Testis (tissue), 5 donors: ENCODE data around the gene SLN. TPM values are rescaled to one million over a fixed set of nuclear protein-coding genes. Genes with fewer than 3 reads are reported as not detected.
"Not testable (repeated sequence)": the region's sequence is repeated elsewhere in the genome, so short reads cannot be mapped to it uniquely, and the experiment has no call there.

Source experiments
- DNase-seq: peaks from one replicate; pipeline ENCODE4 v3.0.0-alpha.2; 2019
- H3K27ac ChIP-seq, 2 donors: fragments of 200-600 bp; sonication (generic); one replicate each; pipeline ENCODE4 v1.5.1; 2019
- H3K27me3 ChIP-seq: fragments of 200-600 bp; sonication (generic); one replicate; pipeline ENCODE4 v1.5.1; 2019
- H3K36me3 ChIP-seq: fragments of 200-600 bp; sonication (generic); one replicate; pipeline ENCODE4 v1.5.1; 2017; ENCODE audit warnings: low read depth; ENCODE audit errors: missing control alignments
- H3K4me1 ChIP-seq: fragments of 200-600 bp; sonication (generic); one replicate; pipeline ENCODE4 v1.5.1; 2019
- H3K4me3 ChIP-seq, 2 donors: fragments of 200-600 bp; sonication (generic); one replicate each; pipeline ENCODE4 v1.5.1; 2017 to 2019
- H3K9me3 ChIP-seq: fragments of 200-600 bp; sonication (generic); one replicate; pipeline ENCODE4 v1.5.1; 2017
- CTCF ChIP-seq, 3 experiments: fragments of 450-650 bp in 2 of 3; fragments of 200-600 bp in 1 of 3; sonication (generic) in 1 of 3; IDR thresholded peaks; one replicate each; pipeline ENCODE4 v1.5.1; 2016 to 2019; ENCODE audit warnings: antibody characterized with exemption in 3 of 3, mild to moderate bottlenecking in 2 of 3, moderate library complexity in 1 of 3
- POLR2A ChIP-seq: fragments of 450-650 bp; IDR thresholded peaks from one replicate; pipeline ENCODE4 v1.6.1; 2017; ENCODE audit warnings: antibody characterized with exemption, mild to moderate bottlenecking, moderate library complexity
- WGBS, 2 donors: methylation state at CpG; one replicate each; pipeline ENCODE4 v1.1.5; 2018; 5-methylcytosine and 5-hydroxymethylcytosine counted together
- intact Hi-C: fragments of 100-400 bp; cut with DNase I; formaldehyde crosslinking; loops from one replicate; pipeline ENCODE4 v1.15.1; 2023; ENCODE audit warnings: low total_unique reads
- long read RNA-seq, 2 donors: transcript quantifications; one replicate each; lab custom pipeline, GENCODE V29; 2026
- polyA plus RNA-seq: library from polyadenylated mRNA; stranded (reverse); fragments of 350-450 nt; fragmentation: Illumina TruSeq; extraction: RNeasy Lipid Tissue Mini Kit (QIAGEN cat#74804); gene quantifications from one replicate; pipeline ENCODE4 v1.2.3, GENCODE V29; 2014; ENCODE audit warnings: low read depth, low replicate concordance; ENCODE audit not compliant: insufficient read depth
- total RNA-seq, 2 donors: library from RNA; depleted of rRNA; stranded (reverse); fragments of >200 nt; gene quantifications; one replicate each; pipeline ENCODE4 v1.2.3, GENCODE V29; 2016

Gene SLN
- not detected for total RNA-seq
- 31.6 TPM for polyA plus RNA-seq
- long read RNA-seq, donor 1: 0 reads
- long read RNA-seq, donor 2: 0 reads

- H3K27me3 ChIP-seq: no peaks in the 10 kb centered on the region
- H3K9me3 ChIP-seq: no peaks in the 10 kb centered on the region
- no peaks in the 10 kb centered on the region for H3K4me1 ChIP-seq
- TF ChIP-seq POLR2A (no peak), CTCF (IDR thresholded peaks at IDR 0.05) (no peak)
- DNase-seq: no peak
- H3K36me3 ChIP-seq: no peaks in the 10 kb centered on the region
- no peak within 1 kb of the TSS for H3K4me3 ChIP-seq
- no peak within 1 kb of the TSS for H3K27ac ChIP-seq
- 54 to 67% methylated on average over 12 of the region's 12 CpGs for WGBS, 2 donors
- intact Hi-C loops: no loop called here
These were observed at the start of gene SLN for GRCh38 chr11:107711861-107712755. Gene SLN, minus strand, starts transcription at chr11:107712056.

- intact Hi-C loops, H3K27me3 ChIP-seq, H3K36me3 ChIP-seq, H3K27ac ChIP-seq, H3K4me1 ChIP-seq, H3K9me3 ChIP-seq, H3K4me3 ChIP-seq, DNase-seq: not testable (repeated sequence)
- WGBS, 2 donors: 77 to 92% methylated on average over 4 to 7 of the region's 7 CpGs
These were observed 47.0 kb upstream of the SLN start for GRCh38 chr11:107758719-107759355.

- H3K4me1 ChIP-seq: no peaks in the 10 kb centered on the region
- no peaks in the 10 kb centered on the region for H3K27me3 ChIP-seq
- no peak overlapping the region for H3K4me3 ChIP-seq
- TF ChIP-seq CTCF (IDR thresholded peaks at IDR 0.05) (no peak), POLR2A (no peak)
- DNase-seq: no peak
- H3K36me3 ChIP-seq: no peaks in the 10 kb centered on the region
- H3K9me3 ChIP-seq: no peaks in the 10 kb centered on the region
- H3K27ac ChIP-seq: no peak overlapping the region
- intact Hi-C loops: no loop called here
- WGBS, 2 donors: 88 to 95% methylated on average over 1 of the region's 1 CpG
These were observed 45.8 kb upstream of the SLN start for GRCh38 chr11:107757661-107758060.

GRCh38 chr11:107756553-107756952 is 44.7 kb upstream of the SLN start:
- TF ChIP-seq CTCF (IDR thresholded peaks at IDR 0.05) (no peak), POLR2A (no peak)
- Histone ChIP-seq H3K4me1 (no peaks in the 10 kb centered on the region), H3K9me3 (no peaks in the 10 kb centered on the region), H3K27me3 (no peaks in the 10 kb centered on the region), H3K27ac (no peak overlapping the region), H3K4me3 (no peak overlapping the region), H3K36me3 (no peaks in the 10 kb centered on the region)
- no peak for DNase-seq
- WGBS, 2 donors: 85 to 88% methylated on average over 1 of the region's 1 CpG
- intact Hi-C loops: no loop called here

GRCh38 chr11:107752949-107753822 is 41.3 kb upstream of the SLN start:
- H3K27ac ChIP-seq: no peak overlapping the region
- TF ChIP-seq CTCF (IDR thresholded peaks at IDR 0.05) (no peak), POLR2A (no peak)
- no peaks in the 10 kb centered on the region for H3K27me3 ChIP-seq
- intact Hi-C loops: no loop called here
- no peaks in the 10 kb centered on the region for H3K4me1 ChIP-seq
- no peaks in the 10 kb centered on the region for H3K36me3 ChIP-seq
- DNase-seq: no peak
- no peak overlapping the region for H3K4me3 ChIP-seq
- no peaks in the 10 kb centered on the region for H3K9me3 ChIP-seq
- WGBS, 2 donors: 46 to 84% methylated on average over 2 of the region's 2 CpGs
